A673 (cell line): ENCODE results near the gene CD74.

Experiments used
- EZH2 ChIP-seq: fragments of 200-600 bp; sonication (generic); IDR thresholded peaks from 2 replicates; pipeline ENCODE4 v1.6.1; 2017; ENCODE audit warnings: borderline replicate concordance, low read depth, mild to moderate bottlenecking, mixed read lengths, antibody characterized with exemption, low read length; ENCODE audit not compliant: poor library complexity, severe bottlenecking
- TF ChIP-seq, protein P1 (sequence below): fragments of 300-800, 200-600 bp; sonication (generic); conservative IDR thresholded peaks from 2 replicates; pipeline ENCODE4 v1.5.1; 2017; ENCODE audit warnings: low read depth, mild to moderate bottlenecking, antibody characterized with exemption, low read length, moderate library complexity, mixed read lengths

DNA sequence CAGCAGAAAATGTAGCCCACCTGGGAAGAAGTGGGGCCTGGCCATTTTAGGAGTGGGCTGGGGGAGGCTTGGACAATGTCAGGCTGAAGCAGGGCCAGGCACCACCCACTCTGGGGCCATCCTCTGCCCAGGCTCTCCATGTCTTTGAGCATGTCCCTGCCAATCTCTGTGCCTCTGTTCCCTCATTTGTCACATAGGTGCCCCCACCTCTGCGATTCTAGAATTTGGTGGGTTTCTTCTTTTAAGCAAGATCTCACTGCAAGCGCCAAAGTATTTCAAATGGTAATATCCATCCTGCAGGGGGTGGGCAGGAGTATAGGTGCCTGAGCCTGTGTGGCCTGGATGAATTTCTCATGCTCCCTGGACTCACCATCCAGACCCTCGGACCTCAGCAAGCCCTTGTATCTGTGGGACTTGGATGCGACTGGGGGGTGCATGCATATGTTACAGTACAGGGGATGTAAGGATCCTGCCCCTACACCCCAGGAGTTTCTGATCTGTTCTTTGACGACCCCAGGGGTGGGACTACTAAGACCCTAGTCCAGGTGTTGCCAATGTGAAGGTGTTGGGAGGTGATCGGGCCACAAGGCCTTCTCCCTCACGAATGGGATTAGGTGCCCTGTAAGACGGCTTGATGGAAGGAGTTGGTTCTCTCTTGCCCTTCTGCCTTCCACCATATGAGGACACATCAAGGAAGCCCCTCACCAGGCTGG is 4.3 kb downstream of the CD74 start:
- TF ChIP-seq, protein P1, sequence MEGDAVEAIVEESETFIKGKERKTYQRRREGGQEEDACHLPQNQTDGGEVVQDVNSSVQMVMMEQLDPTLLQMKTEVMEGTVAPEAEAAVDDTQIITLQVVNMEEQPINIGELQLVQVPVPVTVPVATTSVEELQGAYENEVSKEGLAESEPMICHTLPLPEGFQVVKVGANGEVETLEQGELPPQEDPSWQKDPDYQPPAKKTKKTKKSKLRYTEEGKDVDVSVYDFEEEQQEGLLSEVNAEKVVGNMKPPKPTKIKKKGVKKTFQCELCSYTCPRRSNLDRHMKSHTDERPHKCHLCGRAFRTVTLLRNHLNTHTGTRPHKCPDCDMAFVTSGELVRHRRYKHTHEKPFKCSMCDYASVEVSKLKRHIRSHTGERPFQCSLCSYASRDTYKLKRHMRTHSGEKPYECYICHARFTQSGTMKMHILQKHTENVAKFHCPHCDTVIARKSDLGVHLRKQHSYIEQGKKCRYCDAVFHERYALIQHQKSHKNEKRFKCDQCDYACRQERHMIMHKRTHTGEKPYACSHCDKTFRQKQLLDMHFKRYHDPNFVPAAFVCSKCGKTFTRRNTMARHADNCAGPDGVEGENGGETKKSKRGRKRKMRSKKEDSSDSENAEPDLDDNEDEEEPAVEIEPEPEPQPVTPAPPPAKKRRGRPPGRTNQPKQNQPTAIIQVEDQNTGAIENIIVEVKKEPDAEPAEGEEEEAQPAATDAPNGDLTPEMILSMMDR, result no peak
- TF ChIP-seq EZH2, result no peak
